Ovary (tissue), 3 donors: ENCODE measurements around the gene TEX2.

Source experiments
- POLR2A ChIP-seq: fragments of 450-650 bp; IDR thresholded peaks from one replicate; pipeline ENCODE4 v1.6.1; 2017; ENCODE audit warnings: antibody characterized with exemption, mild to moderate bottlenecking, moderate library complexity
- TF ChIP-seq, protein P1 (sequence below), 3 donors: fragments of 450-650 bp in 2 of 3; fragments of 200-600 bp in 1 of 3; IDR thresholded peaks; one replicate each; pipeline versions ENCODE4 v1.5.1 to v1.8.0; 2016 to 2022; ENCODE audit warnings: antibody characterized with exemption in 3 of 3, mild to moderate bottlenecking in 1 of 3
- donor health status: DM: no; HTN: no; CAD: no.

DNA sequence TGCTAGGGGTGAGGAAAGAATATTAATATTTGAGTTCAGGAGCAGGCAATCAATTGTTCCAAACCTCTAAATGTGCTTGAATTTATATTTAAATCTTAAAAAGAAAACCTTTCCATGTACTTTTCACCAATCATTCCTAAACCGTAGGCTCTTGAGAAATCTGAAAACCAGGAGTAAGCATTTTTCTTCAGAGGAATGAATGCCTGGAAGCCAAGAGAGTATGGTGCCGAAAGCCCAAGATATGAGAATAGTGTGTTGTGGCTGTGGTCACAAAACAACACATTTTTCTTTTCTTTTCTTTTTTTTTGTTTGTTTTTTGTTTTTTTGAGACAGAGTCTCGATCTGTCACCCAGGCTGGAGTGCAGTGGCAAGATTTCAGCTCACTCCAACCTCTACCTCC is 37.6 kb downstream of the TEX2 start:
- TF ChIP-seq, protein P1, sequence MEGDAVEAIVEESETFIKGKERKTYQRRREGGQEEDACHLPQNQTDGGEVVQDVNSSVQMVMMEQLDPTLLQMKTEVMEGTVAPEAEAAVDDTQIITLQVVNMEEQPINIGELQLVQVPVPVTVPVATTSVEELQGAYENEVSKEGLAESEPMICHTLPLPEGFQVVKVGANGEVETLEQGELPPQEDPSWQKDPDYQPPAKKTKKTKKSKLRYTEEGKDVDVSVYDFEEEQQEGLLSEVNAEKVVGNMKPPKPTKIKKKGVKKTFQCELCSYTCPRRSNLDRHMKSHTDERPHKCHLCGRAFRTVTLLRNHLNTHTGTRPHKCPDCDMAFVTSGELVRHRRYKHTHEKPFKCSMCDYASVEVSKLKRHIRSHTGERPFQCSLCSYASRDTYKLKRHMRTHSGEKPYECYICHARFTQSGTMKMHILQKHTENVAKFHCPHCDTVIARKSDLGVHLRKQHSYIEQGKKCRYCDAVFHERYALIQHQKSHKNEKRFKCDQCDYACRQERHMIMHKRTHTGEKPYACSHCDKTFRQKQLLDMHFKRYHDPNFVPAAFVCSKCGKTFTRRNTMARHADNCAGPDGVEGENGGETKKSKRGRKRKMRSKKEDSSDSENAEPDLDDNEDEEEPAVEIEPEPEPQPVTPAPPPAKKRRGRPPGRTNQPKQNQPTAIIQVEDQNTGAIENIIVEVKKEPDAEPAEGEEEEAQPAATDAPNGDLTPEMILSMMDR (IDR thresholded peaks at IDR 0.05): no peak
- no peak for TF ChIP-seq POLR2A
